Epithelial cell of esophagus (primary cell): ENCODE data around the gene IQGAP2.

ENCODE experiments used
- DNase-seq: peaks from one replicate; pipeline ENCODE4 v3.0.0; 2010; ENCODE audit warnings: low read depth
- H3K4me3 ChIP-seq: 2 replicates; pipeline ENCODE4 v1.5.1; 2011; ENCODE audit warnings: mild to moderate bottlenecking, low read length, control low read depth
- CTCF ChIP-seq: IDR thresholded peaks from 2 replicates; pipeline ENCODE4 v1.5.1; 2011; ENCODE audit warnings: low read depth, mild to moderate bottlenecking, low read length, control low read depth, inconsistent platforms; ENCODE audit not compliant: insufficient read depth; ENCODE audit errors: missing control alignments

The IQGAP2 gene

GRCh38 chr5:76582230-76583162 lies 179.4 kb downstream of the IQGAP2 start:
- TF ChIP-seq CTCF: no peak
- H3K4me3 ChIP-seq: no peak overlapping the region
- peak; percentile 28 for DNase-seq

- peak; percentile 52 for TF ChIP-seq CTCF
- peak; percentile 42 for DNase-seq
- H3K4me3 ChIP-seq: no peak overlapping the region
Observed at GRCh38 chr5:76583163-76584047, 180.3 kb downstream of the IQGAP2 start.

- no peak overlapping the region for H3K4me3 ChIP-seq
Observed at GRCh38 chr5:76585783-76586217, 182.7 kb downstream of the IQGAP2 start.

GRCh38 chr5:76586531-76586930 lies 183.4 kb downstream of the IQGAP2 start:
- TF ChIP-seq CTCF: no peak
- DNase-seq: no peak
- H3K4me3 ChIP-seq: no peak overlapping the region

More at GRCh38 chr5:76585783-76586217, 182.7 kb downstream of the IQGAP2 start:
- no peak for DNase-seq
- no peak for TF ChIP-seq CTCF

- peak; percentile 58 for DNase-seq
- TF ChIP-seq CTCF: no peak
- no peak overlapping the region for H3K4me3 ChIP-seq
Observed at GRCh38 chr5:76590027-76590426, 186.9 kb downstream of the IQGAP2 start.

GRCh38 chr5:76591366-76591765 lies 188.3 kb downstream of the IQGAP2 start:
- no peak for TF ChIP-seq CTCF
- no peak overlapping the region for H3K4me3 ChIP-seq
- DNase-seq: no peak
